PFSK-1 (cell line): Measurements from ENCODE around the gene HSPB1.

Source experiments
- POLR2AphosphoS5 ChIP-seq: IDR thresholded peaks from 2 replicates; pipeline ENCODE4 v1.6.1; 2012; ENCODE audit warnings: low read depth, mild to moderate bottlenecking, control low read depth, low read length, moderate library complexity
- REST ChIP-seq, 2 experiments: IDR thresholded peaks; 2 replicates each; pipeline versions ENCODE4 v1.6.1 to v1.8.0; 2011 to 2012; ENCODE audit warnings: low read depth in 2 of 2, low read length in 2 of 2, control low read depth in 1 of 2, inconsistent platforms in 1 of 2, mild to moderate bottlenecking in 1 of 2, moderate library complexity in 1 of 2; ENCODE audit not compliant: insufficient read depth in 1 of 2
- SIN3A ChIP-seq: IDR thresholded peaks from 2 replicates; pipeline ENCODE4 v1.6.1; 2012; ENCODE audit warnings: mild to moderate bottlenecking, low read length, moderate library complexity, borderline replicate concordance; ENCODE audit not compliant: insufficient read depth

GRCh38 chr7:76334320-76334967 lies 32.0 kb downstream of the HSPB1 start:
- TF ChIP-seq POLR2AphosphoS5 (no peak), REST (IDR thresholded peaks at IDR 0.05; ENCODE audit: insufficient read depth in 1 of 2, low read depth in 2 of 2, low read length in 2 of 2) (no peak), SIN3A (no peak)
